ENCODE data around the gene NADK. TPM values are rescaled to one million over a fixed set of nuclear protein-coding genes. Genes with fewer than 3 reads are reported as not detected.
A peak's percentile ranks its signal among the peaks of the same experiment; 100 is the strongest.

NADK gene
- total and polyA plus RNA-seq, 2 of the 13 experiments (the other 11 are each of a cell fraction or from before 2014, with no cell fraction given) = 56.6 to 60.1 TPM

DNA sequence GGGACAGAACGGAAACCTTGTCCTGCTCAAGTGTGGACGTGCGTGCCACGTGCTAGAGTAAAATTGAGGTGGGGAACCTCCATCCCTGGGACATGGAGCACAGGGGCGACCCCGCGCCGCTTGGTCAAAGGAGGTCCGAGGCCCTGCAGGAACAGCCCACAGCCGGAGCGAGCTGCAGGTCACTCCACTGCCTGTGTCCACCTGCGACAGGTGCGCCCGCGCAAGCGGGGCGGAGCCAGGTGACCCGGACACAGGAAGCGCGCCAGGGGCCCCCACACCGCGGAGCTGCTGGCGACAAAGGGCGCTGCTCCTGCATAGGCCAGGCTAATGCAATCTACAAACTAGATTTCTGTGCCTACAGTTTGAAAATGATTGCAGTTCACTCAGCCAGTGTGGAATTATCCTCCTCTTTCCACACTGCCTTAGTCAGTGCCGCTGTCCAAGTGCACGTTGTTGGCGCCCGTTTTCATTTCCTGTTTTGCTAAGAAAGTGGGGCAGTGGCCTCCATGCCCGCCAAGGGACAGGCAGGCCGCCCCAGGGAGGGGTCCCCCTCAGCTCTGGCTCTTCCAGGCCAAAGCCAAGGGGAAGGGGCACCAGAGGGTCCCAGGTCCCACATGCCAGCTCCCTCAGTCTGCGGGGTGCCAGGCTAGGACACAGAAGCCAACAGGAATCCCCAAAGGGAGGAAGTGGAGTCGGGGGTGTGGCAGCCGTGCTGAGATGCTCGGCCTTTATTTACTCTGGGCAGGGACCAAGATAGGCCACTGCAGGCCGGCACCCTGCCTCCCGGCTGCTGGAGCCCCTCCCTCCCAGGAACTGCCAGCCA, 4.3 kb upstream of the NADK start (continued):
- TF ChIP-seq, protein P1, sequence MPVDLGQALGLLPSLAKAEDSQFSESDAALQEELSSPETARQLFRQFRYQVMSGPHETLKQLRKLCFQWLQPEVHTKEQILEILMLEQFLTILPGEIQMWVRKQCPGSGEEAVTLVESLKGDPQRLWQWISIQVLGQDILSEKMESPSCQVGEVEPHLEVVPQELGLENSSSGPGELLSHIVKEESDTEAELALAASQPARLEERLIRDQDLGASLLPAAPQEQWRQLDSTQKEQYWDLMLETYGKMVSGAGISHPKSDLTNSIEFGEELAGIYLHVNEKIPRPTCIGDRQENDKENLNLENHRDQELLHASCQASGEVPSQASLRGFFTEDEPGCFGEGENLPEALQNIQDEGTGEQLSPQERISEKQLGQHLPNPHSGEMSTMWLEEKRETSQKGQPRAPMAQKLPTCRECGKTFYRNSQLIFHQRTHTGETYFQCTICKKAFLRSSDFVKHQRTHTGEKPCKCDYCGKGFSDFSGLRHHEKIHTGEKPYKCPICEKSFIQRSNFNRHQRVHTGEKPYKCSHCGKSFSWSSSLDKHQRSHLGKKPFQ (CRISPR knock-in tag; IDR thresholded peaks at IDR 0.05; ENCODE audit: insufficient replicate concordance) = no peak
- TF ChIP-seq TGIF2 (CRISPR knock-in tag; IDR thresholded peaks at IDR 0.05) = peak; percentile 12; the same call in 1 of the 2 replicates
- no peak for TF ChIP-seq IKZF4 (CRISPR knock-in tag; IDR thresholded peaks at IDR 0.05; ENCODE audit: borderline replicate concordance, low read depth, not compliant biosample characterization)
- TF ChIP-seq, protein P2, sequence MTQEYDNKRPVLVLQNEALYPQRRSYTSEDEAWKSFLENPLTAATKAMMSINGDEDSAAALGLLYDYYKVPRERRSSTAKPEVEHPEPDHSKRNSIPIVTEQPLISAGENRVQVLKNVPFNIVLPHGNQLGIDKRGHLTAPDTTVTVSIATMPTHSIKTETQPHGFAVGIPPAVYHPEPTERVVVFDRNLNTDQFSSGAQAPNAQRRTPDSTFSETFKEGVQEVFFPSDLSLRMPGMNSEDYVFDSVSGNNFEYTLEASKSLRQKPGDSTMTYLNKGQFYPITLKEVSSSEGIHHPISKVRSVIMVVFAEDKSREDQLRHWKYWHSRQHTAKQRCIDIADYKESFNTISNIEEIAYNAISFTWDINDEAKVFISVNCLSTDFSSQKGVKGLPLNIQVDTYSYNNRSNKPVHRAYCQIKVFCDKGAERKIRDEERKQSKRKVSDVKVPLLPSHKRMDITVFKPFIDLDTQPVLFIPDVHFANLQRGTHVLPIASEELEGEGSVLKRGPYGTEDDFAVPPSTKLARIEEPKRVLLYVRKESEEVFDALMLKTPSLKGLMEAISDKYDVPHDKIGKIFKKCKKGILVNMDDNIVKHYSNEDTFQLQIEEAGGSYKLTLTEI (CRISPR knock-in tag; conservative IDR thresholded peaks at IDR 0.05) = no peak
- no peak for TF ChIP-seq U2AF1 (optimal IDR thresholded peaks at IDR 0.05; ENCODE audit: low read depth, low read length)
- TF ChIP-seq, protein P3, sequence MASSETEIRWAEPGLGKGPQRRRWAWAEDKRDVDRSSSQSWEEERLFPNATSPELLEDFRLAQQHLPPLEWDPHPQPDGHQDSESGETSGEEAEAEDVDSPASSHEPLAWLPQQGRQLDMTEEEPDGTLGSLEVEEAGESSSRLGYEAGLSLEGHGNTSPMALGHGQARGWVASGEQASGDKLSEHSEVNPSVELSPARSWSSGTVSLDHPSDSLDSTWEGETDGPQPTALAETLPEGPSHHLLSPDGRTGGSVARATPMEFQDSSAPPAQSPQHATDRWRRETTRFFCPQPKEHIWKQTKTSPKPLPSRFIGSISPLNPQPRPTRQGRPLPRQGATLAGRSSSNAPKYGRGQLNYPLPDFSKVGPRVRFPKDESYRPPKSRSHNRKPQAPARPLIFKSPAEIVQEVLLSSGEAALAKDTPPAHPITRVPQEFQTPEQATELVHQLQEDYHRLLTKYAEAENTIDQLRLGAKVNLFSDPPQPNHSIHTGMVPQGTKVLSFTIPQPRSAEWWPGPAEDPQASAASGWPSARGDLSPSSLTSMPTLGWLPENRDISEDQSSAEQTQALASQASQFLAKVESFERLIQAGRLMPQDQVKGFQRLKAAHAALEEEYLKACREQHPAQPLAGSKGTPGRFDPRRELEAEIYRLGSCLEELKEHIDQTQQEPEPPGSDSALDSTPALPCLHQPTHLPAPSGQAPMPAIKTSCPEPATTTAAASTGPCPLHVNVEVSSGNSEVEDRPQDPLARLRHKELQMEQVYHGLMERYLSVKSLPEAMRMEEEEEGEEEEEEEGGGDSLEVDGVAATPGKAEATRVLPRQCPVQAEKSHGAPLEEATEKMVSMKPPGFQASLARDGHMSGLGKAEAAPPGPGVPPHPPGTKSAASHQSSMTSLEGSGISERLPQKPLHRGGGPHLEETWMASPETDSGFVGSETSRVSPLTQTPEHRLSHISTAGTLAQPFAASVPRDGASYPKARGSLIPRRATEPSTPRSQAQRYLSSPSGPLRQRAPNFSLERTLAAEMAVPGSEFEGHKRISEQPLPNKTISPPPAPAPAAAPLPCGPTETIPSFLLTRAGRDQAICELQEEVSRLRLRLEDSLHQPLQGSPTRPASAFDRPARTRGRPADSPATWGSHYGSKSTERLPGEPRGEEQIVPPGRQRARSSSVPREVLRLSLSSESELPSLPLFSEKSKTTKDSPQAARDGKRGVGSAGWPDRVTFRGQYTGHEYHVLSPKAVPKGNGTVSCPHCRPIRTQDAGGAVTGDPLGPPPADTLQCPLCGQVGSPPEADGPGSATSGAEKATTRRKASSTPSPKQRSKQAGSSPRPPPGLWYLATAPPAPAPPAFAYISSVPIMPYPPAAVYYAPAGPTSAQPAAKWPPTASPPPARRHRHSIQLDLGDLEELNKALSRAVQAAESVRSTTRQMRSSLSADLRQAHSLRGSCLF (CRISPR knock-in tag; IDR thresholded peaks at IDR 0.05; ENCODE audit: borderline replicate concordance) = no peak
- TF ChIP-seq HOXA3 (CRISPR knock-in tag; IDR thresholded peaks at IDR 0.05) = 0 out of 2 replicates have a peak, but pooled peaks have one; percentile 34
- TF ChIP-seq, protein P4, sequence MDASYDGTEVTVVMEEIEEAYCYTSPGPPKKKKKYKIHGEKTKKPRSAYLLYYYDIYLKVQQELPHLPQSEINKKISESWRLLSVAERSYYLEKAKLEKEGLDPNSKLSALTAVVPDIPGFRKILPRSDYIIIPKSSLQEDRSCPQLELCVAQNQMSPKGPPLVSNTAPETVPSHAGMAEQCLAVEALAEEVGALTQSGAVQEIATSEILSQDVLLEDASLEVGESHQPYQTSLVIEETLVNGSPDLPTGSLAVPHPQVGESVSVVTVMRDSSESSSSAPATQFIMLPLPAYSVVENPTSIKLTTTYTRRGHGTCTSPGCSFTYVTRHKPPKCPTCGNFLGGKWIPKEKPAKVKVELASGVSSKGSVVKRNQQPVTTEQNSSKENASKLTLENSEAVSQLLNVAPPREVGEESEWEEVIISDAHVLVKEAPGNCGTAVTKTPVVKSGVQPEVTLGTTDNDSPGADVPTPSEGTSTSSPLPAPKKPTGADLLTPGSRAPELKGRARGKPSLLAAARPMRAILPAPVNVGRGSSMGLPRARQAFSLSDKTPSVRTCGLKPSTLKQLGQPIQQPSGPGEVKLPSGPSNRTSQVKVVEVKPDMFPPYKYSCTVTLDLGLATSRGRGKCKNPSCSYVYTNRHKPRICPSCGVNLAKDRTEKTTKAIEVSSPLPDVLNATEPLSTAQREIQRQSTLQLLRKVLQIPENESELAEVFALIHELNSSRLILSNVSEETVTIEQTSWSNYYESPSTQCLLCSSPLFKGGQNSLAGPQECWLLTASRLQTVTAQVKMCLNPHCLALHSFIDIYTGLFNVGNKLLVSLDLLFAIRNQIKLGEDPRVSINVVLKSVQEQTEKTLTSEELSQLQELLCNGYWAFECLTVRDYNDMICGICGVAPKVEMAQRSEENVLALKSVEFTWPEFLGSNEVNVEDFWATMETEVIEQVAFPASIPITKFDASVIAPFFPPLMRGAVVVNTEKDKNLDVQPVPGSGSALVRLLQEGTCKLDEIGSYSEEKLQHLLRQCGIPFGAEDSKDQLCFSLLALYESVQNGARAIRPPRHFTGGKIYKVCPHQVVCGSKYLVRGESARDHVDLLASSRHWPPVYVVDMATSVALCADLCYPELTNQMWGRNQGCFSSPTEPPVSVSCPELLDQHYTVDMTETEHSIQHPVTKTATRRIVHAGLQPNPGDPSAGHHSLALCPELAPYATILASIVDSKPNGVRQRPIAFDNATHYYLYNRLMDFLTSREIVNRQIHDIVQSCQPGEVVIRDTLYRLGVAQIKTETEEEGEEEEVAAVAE (CRISPR knock-in tag; IDR thresholded peaks at IDR 0.05; ENCODE audit: borderline replicate concordance) = no peak
- TF ChIP-seq PITX1 (CRISPR knock-in tag; IDR thresholded peaks at IDR 0.05) = 0 out of 2 replicates have a peak, but pooled peaks have one; percentile 22
- TF ChIP-seq ZNF530 (CRISPR knock-in tag; IDR thresholded peaks at IDR 0.05; ENCODE audit: low read depth) = no peak

Measured in HepG2 (cell line).